Measurements from ENCODE around the gene TSKS. TPM values are rescaled to one million over a fixed set of nuclear protein-coding genes. Genes with fewer than 3 reads are reported as not detected.

The TSKS gene
- total and polyA plus RNA-seq, 2 of the 13 experiments (the other 11 are each of a cell fraction or from before 2014, with no cell fraction given), result 0.03 TPM; not detected in 1

GRCh38 chr19:49786376-49786820 lies 23.3 kb upstream of the TSKS start:
- no peaks in the 10 kb centered on the region for H3K9me3 ChIP-seq (ENCODE audit: low read length)
- TF ChIP-seq, protein P1, sequence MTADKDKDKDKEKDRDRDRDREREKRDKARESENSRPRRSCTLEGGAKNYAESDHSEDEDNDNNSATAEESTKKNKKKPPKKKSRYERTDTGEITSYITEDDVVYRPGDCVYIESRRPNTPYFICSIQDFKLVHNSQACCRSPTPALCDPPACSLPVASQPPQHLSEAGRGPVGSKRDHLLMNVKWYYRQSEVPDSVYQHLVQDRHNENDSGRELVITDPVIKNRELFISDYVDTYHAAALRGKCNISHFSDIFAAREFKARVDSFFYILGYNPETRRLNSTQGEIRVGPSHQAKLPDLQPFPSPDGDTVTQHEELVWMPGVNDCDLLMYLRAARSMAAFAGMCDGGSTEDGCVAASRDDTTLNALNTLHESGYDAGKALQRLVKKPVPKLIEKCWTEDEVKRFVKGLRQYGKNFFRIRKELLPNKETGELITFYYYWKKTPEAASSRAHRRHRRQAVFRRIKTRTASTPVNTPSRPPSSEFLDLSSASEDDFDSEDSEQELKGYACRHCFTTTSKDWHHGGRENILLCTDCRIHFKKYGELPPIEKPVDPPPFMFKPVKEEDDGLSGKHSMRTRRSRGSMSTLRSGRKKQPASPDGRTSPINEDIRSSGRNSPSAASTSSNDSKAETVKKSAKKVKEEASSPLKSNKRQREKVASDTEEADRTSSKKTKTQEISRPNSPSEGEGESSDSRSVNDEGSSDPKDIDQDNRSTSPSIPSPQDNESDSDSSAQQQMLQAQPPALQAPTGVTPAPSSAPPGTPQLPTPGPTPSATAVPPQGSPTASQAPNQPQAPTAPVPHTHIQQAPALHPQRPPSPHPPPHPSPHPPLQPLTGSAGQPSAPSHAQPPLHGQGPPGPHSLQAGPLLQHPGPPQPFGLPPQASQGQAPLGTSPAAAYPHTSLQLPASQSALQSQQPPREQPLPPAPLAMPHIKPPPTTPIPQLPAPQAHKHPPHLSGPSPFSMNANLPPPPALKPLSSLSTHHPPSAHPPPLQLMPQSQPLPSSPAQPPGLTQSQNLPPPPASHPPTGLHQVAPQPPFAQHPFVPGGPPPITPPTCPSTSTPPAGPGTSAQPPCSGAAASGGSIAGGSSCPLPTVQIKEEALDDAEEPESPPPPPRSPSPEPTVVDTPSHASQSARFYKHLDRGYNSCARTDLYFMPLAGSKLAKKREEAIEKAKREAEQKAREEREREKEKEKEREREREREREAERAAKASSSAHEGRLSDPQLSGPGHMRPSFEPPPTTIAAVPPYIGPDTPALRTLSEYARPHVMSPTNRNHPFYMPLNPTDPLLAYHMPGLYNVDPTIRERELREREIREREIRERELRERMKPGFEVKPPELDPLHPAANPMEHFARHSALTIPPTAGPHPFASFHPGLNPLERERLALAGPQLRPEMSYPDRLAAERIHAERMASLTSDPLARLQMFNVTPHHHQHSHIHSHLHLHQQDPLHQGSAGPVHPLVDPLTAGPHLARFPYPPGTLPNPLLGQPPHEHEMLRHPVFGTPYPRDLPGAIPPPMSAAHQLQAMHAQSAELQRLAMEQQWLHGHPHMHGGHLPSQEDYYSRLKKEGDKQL (CRISPR knock-in tag; IDR thresholded peaks at IDR 0.05; ENCODE audit: low read depth), result no peak
- TF ChIP-seq HDAC6 (IDR thresholded peaks at IDR 0.05; ENCODE audit: low read depth, low read length), result no peak
- BruUV-seq (replicated peaks), result no TSS peak
- CTCF ChIA-PET (ENCODE audit: low intra/inter-chr PET ratio, low total read pairs), result no interaction called here
- no peaks in the 10 kb centered on the region for H3K79me2 ChIP-seq (ENCODE audit: insufficient read depth, low read length)
- FAIRE-seq (no peak), DNase-seq (ENCODE audit: low spot score) (no peak), ATAC-seq (no peak)
- WGBS (ENCODE audit: low lambda C conversion rate), result 96% methylated on average over 9 of the region's 9 CpGs
- H3K27ac ChIP-seq (ENCODE audit: extremely low read length, insufficient read depth, low read length), result no peak overlapping the region
- POLR2A ChIA-PET, result no interaction called here
- H3K4me3 ChIP-seq (replicated peaks in 1 of 3; ENCODE audit: insufficient read depth in 1 of 3, low read depth in 2 of 3, low read length in 3 of 3), result no peak overlapping the region
- intact Hi-C loops (cut with micrococcal nuclease; ENCODE audit: unreplicated experiment), result no loop called here
- no peak overlapping the region for H3K9ac ChIP-seq (ENCODE audit: insufficient read depth, low read depth, low read length)
- peaks cover 6% of the 10 kb centered on the region for H3K4me1 ChIP-seq (ENCODE audit: insufficient read depth, low read length)
- H4K20me1 ChIP-seq (ENCODE audit: insufficient read depth, low read length), result no peaks in the 10 kb centered on the region
- no peaks in the 10 kb centered on the region for H3K27me3 ChIP-seq (ENCODE audit: control insufficient read depth in 1 of 2, insufficient read depth in 2 of 2, low read length in 2 of 2)
- H3K36me3 ChIP-seq (replicated peaks in 1 of 2; ENCODE audit: control insufficient read depth in 1 of 2, insufficient read depth in 2 of 2, low read length in 2 of 2), result peaks cover 17 to 31% of the 10 kb centered on the region in 2 experiments; a peak in 4 of 5 replicates
- no peak overlapping the region for H3K4me2 ChIP-seq (ENCODE audit: low read depth, low read length)
- in situ Hi-C loops (cut with HindIII; ENCODE audit: extremely low pct_ligation_motif_present, low pct_unique_long_range_greater_than_20kb), result no loop called here
- no peak overlapping the region for H2AFZ ChIP-seq (ENCODE audit: low read length)

DNA sequence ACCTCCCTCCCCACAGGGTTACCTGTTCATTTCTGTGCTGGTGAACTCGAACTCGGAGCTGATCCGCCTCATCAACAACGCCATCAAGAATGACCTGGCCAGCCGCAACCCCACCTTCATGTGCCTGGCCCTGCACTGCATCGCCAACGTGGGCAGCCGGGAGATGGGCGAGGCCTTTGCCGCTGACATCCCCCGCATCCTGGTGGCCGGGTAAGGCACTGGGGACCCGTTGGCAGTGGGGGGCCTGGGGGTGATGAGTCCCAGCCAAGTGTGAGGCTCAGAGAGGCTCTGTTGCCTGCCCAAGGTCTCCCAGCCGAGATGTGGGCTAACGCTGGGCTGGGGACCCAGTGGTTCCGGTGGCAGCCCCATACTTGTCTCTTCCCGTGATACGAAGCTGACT lies 19.4 kb upstream of the TSKS start:
- no peak overlapping the region for H3K27ac ChIP-seq (ENCODE audit: extremely low read length, insufficient read depth, low read length)
- H3K4me2 ChIP-seq (ENCODE audit: low read depth, low read length), result no peak overlapping the region
- H3K36me3 ChIP-seq (replicated peaks in 1 of 2; ENCODE audit: control insufficient read depth in 1 of 2, insufficient read depth in 2 of 2, low read length in 2 of 2), result peaks cover 12 to 14% of the 10 kb centered on the region in 2 experiments; a peak in 4 of 5 replicates
- intact Hi-C loops (cut with micrococcal nuclease; ENCODE audit: unreplicated experiment) (no loop called here), in situ Hi-C loops (cut with HindIII; ENCODE audit: extremely low pct_ligation_motif_present, low pct_unique_long_range_greater_than_20kb) (no loop called here)
- H3K79me2 ChIP-seq (ENCODE audit: insufficient read depth, low read length), result no peaks in the 10 kb centered on the region
- ChIA-PET POLR2A (no interaction called here), CTCF (ENCODE audit: low intra/inter-chr PET ratio, low total read pairs) (no interaction called here)
- H3K9me3 ChIP-seq (ENCODE audit: low read length), result no peaks in the 10 kb centered on the region
- no TSS peak for BruUV-seq (replicated peaks)
- no peak overlapping the region for H2AFZ ChIP-seq (ENCODE audit: low read length)
- DNase-seq (ENCODE audit: low spot score), result no peak
- FAIRE-seq, result no peak
- H3K27me3 ChIP-seq (ENCODE audit: control insufficient read depth in 1 of 2, insufficient read depth in 2 of 2, low read length in 2 of 2), result no peaks in the 10 kb centered on the region
- WGBS (ENCODE audit: low lambda C conversion rate), result 97% methylated on average over 7 of the region's 18 CpGs
- no peak overlapping the region for H3K4me3 ChIP-seq (replicated peaks in 1 of 3; ENCODE audit: insufficient read depth in 1 of 3, low read depth in 2 of 3, low read length in 3 of 3)
- H4K20me1 ChIP-seq (ENCODE audit: insufficient read depth, low read length), result no peaks in the 10 kb centered on the region
- no peak for ATAC-seq
- peaks cover 17% of the 10 kb centered on the region for H3K4me1 ChIP-seq (ENCODE audit: insufficient read depth, low read length)
- no peak overlapping the region for H3K9ac ChIP-seq (ENCODE audit: insufficient read depth, low read depth, low read length)
- TF ChIP-seq THYN1 (CRISPR knock-in tag; IDR thresholded peaks at IDR 0.05; ENCODE audit: borderline replicate concordance, low read depth), result no peak
- no peak for TF ChIP-seq ARID3A (IDR thresholded peaks at IDR 0.05; ENCODE audit: low read depth, low read length)
- no peak for TF ChIP-seq EEA1 (CRISPR knock-in tag; IDR thresholded peaks at IDR 0.05; ENCODE audit: borderline replicate concordance)
- no peak for TF ChIP-seq BCLAF1 (IDR thresholded peaks at IDR 0.05)
- TF ChIP-seq ZNF556 (CRISPR knock-in tag; IDR thresholded peaks at IDR 0.05; ENCODE audit: borderline replicate concordance), result no peak
- peak; percentile 31 for TF ChIP-seq AGO2 (optimal IDR thresholded peaks at IDR 0.05; ENCODE audit: low read depth, low read length)
